Karpas-422 (cell line): ENCODE data around the gene RNF217. TPM values are rescaled to one million over a fixed set of nuclear protein-coding genes. Genes with fewer than 3 reads are reported as not detected.

Experiments
- DNase-seq: peaks from one replicate; pipeline ENCODE4 v3.0.0-alpha.2; 2015
- H2AFZ ChIP-seq: fragments of 200-600 bp; sonication (generic); 2 replicates; pipeline ENCODE4 v1.6.1; 2014; ENCODE audit warnings: antibody characterized with exemption, low read length, mixed read lengths
- H3K27ac ChIP-seq: fragments of 200-600 bp; sonication (generic); 2 replicates; pipeline ENCODE4 v1.5.1; 2014; ENCODE audit warnings: mild to moderate bottlenecking, low read length, moderate library complexity
- H3K27me3 ChIP-seq: fragments of 200-600 bp; sonication (generic); 2 replicates; pipeline ENCODE4 v1.6.1; 2014; ENCODE audit warnings: low read length, mixed read lengths
- H3K36me3 ChIP-seq: fragments of 200-600 bp; sonication (generic); 2 replicates; pipeline ENCODE4 v1.6.1; 2014; ENCODE audit warnings: low read length, mixed read lengths; ENCODE audit not compliant: insufficient read depth
- H3K4me1 ChIP-seq: fragments of 200-600 bp; sonication (generic); 2 replicates; pipeline ENCODE4 v1.6.1; 2014; ENCODE audit warnings: mild to moderate bottlenecking, low read length, mixed read lengths
- H3K4me2 ChIP-seq: fragments of 200-600 bp; sonication (generic); 2 replicates; pipeline ENCODE4 v1.6.1; 2014; ENCODE audit warnings: low read length, low read depth, mild to moderate bottlenecking; ENCODE audit not compliant: poor library complexity, severe bottlenecking
- H3K4me3 ChIP-seq: fragments of 200-600 bp; sonication (generic); 2 replicates; pipeline ENCODE4 v1.5.1; 2014; ENCODE audit warnings: mild to moderate bottlenecking, antibody characterized with exemption, low read length, mixed read lengths
- H3K79me2 ChIP-seq: fragments of 200-600 bp; sonication (generic); 2 replicates; pipeline ENCODE4 v1.6.1; 2014; ENCODE audit warnings: mild to moderate bottlenecking, low read length, mixed read lengths
- H3K9ac ChIP-seq: fragments of 200-600 bp; sonication (generic); 2 replicates; pipeline ENCODE4 v1.6.0; 2014; ENCODE audit warnings: low read length
- H3K9me2 ChIP-seq: fragments of 200-600 bp; sonication (generic), shearing (Covaris generic); replicated peaks from 2 replicates; pipeline ENCODE4 v1.6.0; 2014; ENCODE audit warnings: mild to moderate bottlenecking, low read length, moderate library complexity; ENCODE audit not compliant: insufficient read depth
- H3K9me3 ChIP-seq: fragments of 300-700, 200-600 bp; sonication (generic); 2 replicates; pipeline ENCODE4 v1.6.1; 2014; ENCODE audit warnings: low read length, mixed read lengths
- H4K20me1 ChIP-seq: fragments of 200-600 bp; sonication (generic); 2 replicates; pipeline ENCODE4 v1.6.1; 2014; ENCODE audit warnings: mild to moderate bottlenecking, antibody characterized with exemption, low read length, low read depth; ENCODE audit not compliant: insufficient read depth
- total RNA-seq: library from RNA; depleted of rRNA; stranded (reverse); fragments of >200 nt; shearing (Covaris generic); gene quantifications from 2 replicates; pipeline ENCODE4 v1.2.3, GENCODE V29; 2014; ENCODE audit warnings: low replicate concordance

RNF217 gene
- total RNA-seq, 1 experiment from 2014 or later, result not detected

- no peak for DNase-seq
- Histone ChIP-seq H3K27ac (no peak overlapping the region), H3K4me1 (no peaks in the 10 kb centered on the region), H3K9ac (no peak overlapping the region), H2AFZ (no peak overlapping the region), H3K9me3 (no peaks in the 10 kb centered on the region), H3K9me2 (no peaks in the 10 kb centered on the region), H3K4me2 (no peak overlapping the region), H3K36me3 (no peaks in the 10 kb centered on the region), H3K79me2 (no peaks in the 10 kb centered on the region), H4K20me1 (no peaks in the 10 kb centered on the region), H3K27me3 (no peaks in the 10 kb centered on the region), H3K4me3 (no peak overlapping the region)
These were observed 4.1 kb upstream of the RNF217 start for GRCh38 chr6:124958149-124958548.

DNA sequence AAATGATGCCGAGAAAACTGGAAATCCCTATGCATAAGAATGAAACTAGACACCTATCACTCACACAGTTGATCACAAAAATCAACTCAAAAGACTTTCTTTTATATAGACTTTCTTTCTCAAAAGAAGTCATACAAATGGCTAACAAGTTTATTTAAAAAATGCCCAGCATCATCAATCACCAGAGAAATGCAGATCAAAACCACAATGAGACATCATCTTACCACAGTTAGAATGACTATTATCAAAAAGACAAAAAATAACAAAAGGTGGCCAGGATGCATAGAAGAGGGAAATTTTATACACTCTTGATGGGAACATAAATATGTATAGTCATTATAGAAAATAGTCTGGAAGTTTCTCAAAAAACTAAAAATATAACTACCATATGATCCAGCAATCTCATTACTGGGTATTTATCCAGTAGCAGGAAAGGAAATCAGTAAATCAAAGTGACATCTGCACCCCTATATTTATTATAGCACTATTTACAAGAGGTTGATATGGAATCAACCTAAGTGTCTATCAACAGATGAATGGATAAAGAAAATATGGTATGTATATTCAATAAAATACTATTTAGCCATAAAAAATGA is 3.4 kb upstream of the RNF217 start:
- Histone ChIP-seq H3K9ac (no peak overlapping the region), H3K79me2 (no peaks in the 10 kb centered on the region), H3K36me3 (no peaks in the 10 kb centered on the region), H4K20me1 (no peaks in the 10 kb centered on the region), H3K9me2 (no peaks in the 10 kb centered on the region), H2AFZ (no peak overlapping the region), H3K4me2 (no peak overlapping the region), H3K4me1 (no peaks in the 10 kb centered on the region), H3K4me3 (no peak overlapping the region), H3K9me3 (no peaks in the 10 kb centered on the region), H3K27me3 (no peaks in the 10 kb centered on the region), H3K27ac (no peak overlapping the region)
- DNase-seq, result no peak

DNA sequence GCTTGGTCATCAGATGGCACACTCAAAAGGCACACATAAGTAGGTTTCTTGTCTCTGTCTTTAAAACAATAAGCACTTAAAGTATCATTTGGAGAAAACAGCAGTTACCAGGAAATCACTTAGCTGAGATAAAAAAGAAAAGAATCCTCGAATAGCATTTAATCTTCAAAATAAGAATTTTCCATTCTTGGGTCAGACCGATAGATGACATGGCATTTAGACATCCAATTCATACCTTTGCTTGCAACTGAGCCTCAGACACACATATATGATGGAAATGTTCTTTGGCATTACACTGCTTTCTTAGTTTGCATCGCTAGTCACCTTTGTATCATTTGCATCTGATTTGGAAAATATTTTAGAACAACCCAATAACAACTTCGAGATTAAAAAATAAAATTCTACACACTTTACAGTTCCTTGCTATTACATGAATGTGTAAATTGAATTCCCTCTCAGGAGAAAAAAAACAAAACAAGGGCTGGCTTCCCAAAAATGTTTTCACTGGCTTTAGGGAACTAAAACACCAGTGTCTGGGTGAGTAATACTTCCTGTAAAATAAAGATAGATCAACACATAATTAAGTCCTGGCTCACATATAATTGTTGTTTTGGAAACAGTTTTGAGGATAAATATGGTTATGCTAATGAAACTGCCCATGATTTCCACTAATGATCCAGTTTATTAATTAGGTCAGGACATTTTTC is 1.3 kb upstream of the RNF217 start:
- H3K9me2 ChIP-seq, result no peaks in the 10 kb centered on the region
- H3K79me2 ChIP-seq, result no peaks in the 10 kb centered on the region
- DNase-seq, result no peak
- no peak overlapping the region for H2AFZ ChIP-seq
- H3K9me3 ChIP-seq, result no peaks in the 10 kb centered on the region
- no peak overlapping the region for H3K4me3 ChIP-seq
- H3K27me3 ChIP-seq, result no peaks in the 10 kb centered on the region
- H3K36me3 ChIP-seq, result no peaks in the 10 kb centered on the region
- no peak overlapping the region for H3K9ac ChIP-seq
- no peaks in the 10 kb centered on the region for H4K20me1 ChIP-seq
- no peaks in the 10 kb centered on the region for H3K4me1 ChIP-seq
- H3K4me2 ChIP-seq, result no peak overlapping the region
- no peak overlapping the region for H3K27ac ChIP-seq

DNA sequence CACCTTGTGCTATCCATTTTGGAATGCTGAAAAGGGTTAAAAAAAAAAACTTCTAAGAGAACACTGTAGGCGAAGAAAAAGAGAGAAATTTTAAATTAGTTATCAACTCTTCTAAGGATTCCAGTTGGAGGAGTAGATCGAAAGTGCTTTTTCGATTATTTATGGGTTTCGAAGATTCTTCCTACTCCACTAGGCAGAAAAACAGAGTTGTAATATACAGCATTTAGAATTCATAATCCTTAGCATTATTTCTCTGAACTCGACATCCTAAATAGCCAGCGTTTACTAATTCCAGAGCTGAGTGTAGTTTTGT is 817 bp upstream of the RNF217 start:
- no peaks in the 10 kb centered on the region for H3K36me3 ChIP-seq
- H3K4me3 ChIP-seq, result no peak overlapping the region
- no peaks in the 10 kb centered on the region for H3K9me2 ChIP-seq
- H3K9ac ChIP-seq, result no peak overlapping the region
- no peaks in the 10 kb centered on the region for H3K27me3 ChIP-seq
- H3K9me3 ChIP-seq, result no peaks in the 10 kb centered on the region
- H2AFZ ChIP-seq, result no peak overlapping the region
- H3K27ac ChIP-seq, result no peak overlapping the region
- H3K79me2 ChIP-seq, result no peaks in the 10 kb centered on the region
- no peak for DNase-seq
- no peak overlapping the region for H3K4me2 ChIP-seq
- H4K20me1 ChIP-seq, result no peaks in the 10 kb centered on the region
- no peaks in the 10 kb centered on the region for H3K4me1 ChIP-seq

DNA sequence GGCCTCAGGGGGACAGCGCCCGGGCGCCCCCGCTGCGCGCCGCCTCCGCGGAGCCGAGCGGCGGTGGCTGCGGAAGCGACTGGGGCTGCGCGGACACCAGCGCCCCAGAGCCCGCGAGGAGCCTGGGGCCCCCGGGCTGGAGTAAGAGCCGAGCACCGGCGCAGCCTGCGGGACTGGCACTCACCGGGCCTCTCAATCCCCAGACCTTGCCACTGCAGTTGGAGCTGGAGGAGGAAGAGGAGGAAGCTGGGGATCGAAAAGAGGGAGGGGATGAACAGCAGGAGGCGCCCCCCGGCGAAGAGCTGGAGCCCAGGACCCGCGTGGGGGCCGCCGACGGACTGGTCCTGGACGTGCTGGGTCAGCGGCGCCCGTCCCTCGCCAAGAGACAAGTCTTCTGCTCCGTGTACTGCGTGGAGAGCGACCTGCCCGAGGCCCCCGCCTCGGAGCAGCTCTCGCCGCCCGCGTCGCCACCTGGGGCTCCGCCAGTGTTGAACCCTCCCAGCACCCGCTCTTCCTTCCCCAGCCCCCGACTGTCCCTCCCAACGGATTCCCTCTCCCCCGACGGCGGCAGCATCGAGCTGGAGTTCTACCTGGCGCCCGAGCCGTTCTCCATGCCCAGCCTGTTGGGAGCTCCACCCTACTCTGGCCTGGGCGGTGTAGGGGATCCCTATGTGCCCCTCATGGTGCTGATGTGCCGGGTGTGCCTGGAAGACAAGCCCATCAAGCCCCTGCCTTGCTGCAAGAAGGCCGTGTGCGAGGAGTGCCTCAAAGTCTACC is 590 bp downstream of the RNF217 start:
- no peak overlapping the region for H3K4me3 ChIP-seq
- no peak overlapping the region for H3K9ac ChIP-seq
- H2AFZ ChIP-seq, result no peak overlapping the region
- no peaks in the 10 kb centered on the region for H3K79me2 ChIP-seq
- DNase-seq, result no peak
- no peaks in the 10 kb centered on the region for H3K36me3 ChIP-seq
- no peaks in the 10 kb centered on the region for H3K27me3 ChIP-seq
- no peak overlapping the region for H3K4me2 ChIP-seq
- H3K27ac ChIP-seq, result no peak overlapping the region
- no peaks in the 10 kb centered on the region for H3K9me2 ChIP-seq
- no peaks in the 10 kb centered on the region for H4K20me1 ChIP-seq
- no peaks in the 10 kb centered on the region for H3K9me3 ChIP-seq
- no peaks in the 10 kb centered on the region for H3K4me1 ChIP-seq

- Histone ChIP-seq H3K9me3 (no peaks in the 10 kb centered on the region), H3K36me3 (no peaks in the 10 kb centered on the region), H3K9ac (no peak overlapping the region), H3K27ac (no peak overlapping the region), H2AFZ (no peak overlapping the region), H3K27me3 (no peaks in the 10 kb centered on the region), H3K4me1 (no peaks in the 10 kb centered on the region), H3K9me2 (no peaks in the 10 kb centered on the region), H3K79me2 (no peaks in the 10 kb centered on the region), H4K20me1 (no peaks in the 10 kb centered on the region), H3K4me3 (no peak overlapping the region), H3K4me2 (no peak overlapping the region)
- DNase-seq, result no peak
These were observed 1.2 kb downstream of the RNF217 start for GRCh38 chr6:124963416-124963785.

GRCh38 chr6:124963831-124964763 is 1.9 kb downstream of the RNF217 start:
- Histone ChIP-seq H3K4me2 (no peak overlapping the region), H3K79me2 (no peaks in the 10 kb centered on the region), H4K20me1 (no peaks in the 10 kb centered on the region)

GRCh38 chr6:124964764-124965105 is 2.5 kb downstream of the RNF217 start:
- H3K9ac ChIP-seq, result no peak overlapping the region
- no peaks in the 10 kb centered on the region for H3K79me2 ChIP-seq
- H4K20me1 ChIP-seq, result no peaks in the 10 kb centered on the region
- no peak for DNase-seq
- H3K4me3 ChIP-seq, result no peak overlapping the region
- H3K9me3 ChIP-seq, result no peaks in the 10 kb centered on the region
- H3K9me2 ChIP-seq, result no peaks in the 10 kb centered on the region
- H2AFZ ChIP-seq, result no peak overlapping the region
- no peak overlapping the region for H3K4me2 ChIP-seq
- H3K36me3 ChIP-seq, result no peaks in the 10 kb centered on the region
- H3K4me1 ChIP-seq, result no peaks in the 10 kb centered on the region
- H3K27me3 ChIP-seq, result no peaks in the 10 kb centered on the region
- no peak overlapping the region for H3K27ac ChIP-seq

More at GRCh38 chr6:124963831-124964763, 1.9 kb downstream of the RNF217 start:
- no peak overlapping the region for H2AFZ ChIP-seq
- H3K27me3 ChIP-seq, result no peaks in the 10 kb centered on the region
- no peak overlapping the region for H3K27ac ChIP-seq
- DNase-seq, result no peak
- no peaks in the 10 kb centered on the region for H3K9me2 ChIP-seq
- no peaks in the 10 kb centered on the region for H3K9me3 ChIP-seq
- H3K36me3 ChIP-seq, result no peaks in the 10 kb centered on the region
- no peaks in the 10 kb centered on the region for H3K4me1 ChIP-seq
- no peak overlapping the region for H3K9ac ChIP-seq
- no peak overlapping the region for H3K4me3 ChIP-seq
